Prostate gland (tissue), 2 donors: ENCODE data around the gene CYSRT1. TPM values are rescaled to one million over a fixed set of nuclear protein-coding genes. Genes with fewer than 3 reads are reported as not detected.
"Not testable (repeated sequence)": the region's sequence is repeated elsewhere in the genome, so short reads cannot be mapped to it uniquely, and the experiment has no call there.

ENCODE experiments used
- DNase-seq: peaks from one replicate; pipeline ENCODE4 v3.0.0-alpha.2; 2019; ENCODE audit warnings: low spot score
- H3K27ac ChIP-seq, 2 donors: fragments of 200-600 bp; sonication (generic); 2 replicates each; pipeline ENCODE4 v1.5.1; 2017 to 2019
- H3K27me3 ChIP-seq: fragments of 200-600 bp; sonication (generic); replicated peaks from 2 replicates; pipeline ENCODE4 v1.5.1; 2019; ENCODE audit not compliant: insufficient read depth
- H3K36me3 ChIP-seq, 2 donors: fragments of 200-600 bp; sonication (generic); 1 replicate in 1 of 2; 2 replicates in 1 of 2; pipeline versions ENCODE4 v1.5.1 to v1.8.1; 2017 to 2019
- H3K4me1 ChIP-seq: fragments of 200-600 bp; sonication (generic); replicated peaks from 2 replicates; pipeline ENCODE4 v1.5.1; 2019
- H3K4me3 ChIP-seq, 2 donors: fragments of 200-600 bp; sonication (generic); 2 replicates each; pipeline ENCODE4 v1.5.1; 2017 to 2019
- H3K9me3 ChIP-seq: fragments of 200-600 bp; sonication (generic); 2 replicates; pipeline ENCODE4 v1.5.1; 2017
- CTCF ChIP-seq, 4 experiments: fragments of 200-600 bp in 2 of 4; fragments of 450-650 bp in 2 of 4; sonication (generic) in 2 of 4; IDR thresholded peaks; 1 replicate in 3 of 4; 2 replicates in 1 of 4; pipeline ENCODE4 v1.5.1; 2016 to 2019; ENCODE audit warnings: antibody characterized with exemption in 4 of 4, mild to moderate bottlenecking in 2 of 4, moderate library complexity in 2 of 4
- POLR2A ChIP-seq: fragments of 450-650 bp; IDR thresholded peaks from one replicate; pipeline ENCODE4 v1.6.1; 2016; ENCODE audit warnings: antibody characterized with exemption, mild to moderate bottlenecking
- POLR2AphosphoS5 ChIP-seq: sonication (generic); formaldehyde crosslinking; IDR thresholded peaks from one replicate; pipeline ENCODE4 v1.6.1; 2017; ENCODE audit warnings: antibody characterized with exemption
- WGBS: methylation state at CpG from one replicate; pipeline ENCODE4 v1.1.5; 2018; 5-methylcytosine and 5-hydroxymethylcytosine counted together
- intact Hi-C: fragments of 100-400 bp; cut with DNase I; formaldehyde crosslinking; loops from one replicate; pipeline ENCODE4 v1.14.2; 2022
- total RNA-seq, 2 donors: library from RNA; depleted of rRNA; stranded (reverse); fragments of >200 nt; gene quantifications; one replicate each; pipeline ENCODE4 v1.1.0, GENCODE V29; 2016

Gene CYSRT1
- total RNA-seq, 2 donors from 2014 or later = 2.7 to 4.9 TPM

- no peak for DNase-seq
- Histone ChIP-seq H3K9me3 (no peaks in the 10 kb centered on the region), H3K27ac (no peak overlapping the region), H3K27me3 (no peaks in the 10 kb centered on the region), H3K4me3 (peak overlapping the region; percentile 96 to 97), H3K36me3 (no peaks in the 10 kb centered on the region), H3K4me1 (peaks cover 12% of the 10 kb centered on the region)
- no peak for TF ChIP-seq CTCF (IDR thresholded peaks at IDR 0.05)
- TF ChIP-seq POLR2AphosphoS5 = no peak
- TF ChIP-seq POLR2A = no peak
- WGBS = 90% methylated on average over 15 of the region's 15 CpGs
- intact Hi-C loops = no loop called here
Measured at GRCh38 chr9:137256362-137256761, 31.4 kb downstream of the CYSRT1 start.

GRCh38 chr9:137256856-137257255 is 31.9 kb downstream of the CYSRT1 start:
- no peak for DNase-seq

GRCh38 chr9:137262173-137262908 is 37.4 kb downstream of the CYSRT1 start:
- H3K4me1 ChIP-seq, intact Hi-C loops, H3K27ac ChIP-seq, DNase-seq, H3K36me3 ChIP-seq, H3K9me3 ChIP-seq, H3K4me3 ChIP-seq, H3K27me3 ChIP-seq: not testable (repeated sequence)
- WGBS = 50% methylated on average over 15 of the region's 15 CpGs
- TF ChIP-seq POLR2AphosphoS5 = peak; percentile 7
- peak in 2 of 4 experiments; percentile 40 to 50 for TF ChIP-seq CTCF (IDR thresholded peaks at IDR 0.05)

More at GRCh38 chr9:137256856-137257255, 31.9 kb downstream of the CYSRT1 start:
- TF ChIP-seq POLR2AphosphoS5 (no peak), POLR2A (no peak), CTCF (IDR thresholded peaks at IDR 0.05) (no peak)
- Histone ChIP-seq H3K27me3 (no peaks in the 10 kb centered on the region), H3K27ac (no peak overlapping the region), H3K4me3 (no peak overlapping the region), H3K4me1 (peaks cover 12% of the 10 kb centered on the region), H3K36me3 (no peaks in the 10 kb centered on the region), H3K9me3 (no peaks in the 10 kb centered on the region)
- 91% methylated on average over 15 of the region's 15 CpGs for WGBS
- intact Hi-C loops = no loop called here

GRCh38 chr9:137262909-137263285 is 37.9 kb downstream of the CYSRT1 start:
- WGBS = 85% methylated on average over 24 of the region's 24 CpGs
- Histone ChIP-seq H3K4me3 (no peak overlapping the region), H3K36me3 (peaks cover 0 to 7% of the 10 kb centered on the region in 2 donors), H3K9me3 (no peaks in the 10 kb centered on the region), H3K27ac (no peak overlapping the region), H3K4me1 (no peaks in the 10 kb centered on the region), H3K27me3 (no peaks in the 10 kb centered on the region)
- TF ChIP-seq CTCF (IDR thresholded peaks at IDR 0.05) (no peak), POLR2A (no peak), POLR2AphosphoS5 (no peak)
- no peak for DNase-seq
- intact Hi-C loops = no loop called here

- Histone ChIP-seq H3K27me3 (no peaks in the 10 kb centered on the region), H3K4me1 (peaks cover 3% of the 10 kb centered on the region), H3K27ac (no peak overlapping the region), H3K36me3 (peaks cover 0 to 7% of the 10 kb centered on the region in 2 donors), H3K4me3 (no peak overlapping the region), H3K9me3 (no peaks in the 10 kb centered on the region)
- intact Hi-C loops = no loop called here
- no peak for TF ChIP-seq POLR2AphosphoS5
- no peak for TF ChIP-seq CTCF (IDR thresholded peaks at IDR 0.05)
- TF ChIP-seq POLR2A = no peak
- WGBS = 89% methylated on average over 8 of the region's 10 CpGs
- DNase-seq = no peak
Measured at GRCh38 chr9:137263506-137263905, 38.5 kb downstream of the CYSRT1 start.
